ENCODE data around the gene C1RL.
A peak's percentile ranks its signal among the peaks of the same experiment; 100 is the strongest.

The C1RL gene

GRCh38 chr12:7129872-7130691 lies 21.1 kb upstream of the C1RL start, which contains the start of gene CLSTN3:
TSS of gene CLSTN3 (plus strand) at chr12:7130371. CDS start at chr12:7130649, 278 bp downstream.
- DNase-seq (ENCODE audit: low read depth): peak; percentile 90
- peak within 1 kb of the TSS; percentile 84 for H3K4me3 ChIP-seq (ENCODE audit: low read length)
- TF ChIP-seq CTCF (IDR thresholded peaks at IDR 0.05; ENCODE audit: insufficient read depth, low read depth, low read length, missing control alignments): no peak

- no peak for DNase-seq (ENCODE audit: low read depth)
- TF ChIP-seq CTCF (IDR thresholded peaks at IDR 0.05; ENCODE audit: insufficient read depth, low read depth, low read length, missing control alignments): no peak
- peak overlapping the region; percentile 84 for H3K4me3 ChIP-seq (ENCODE audit: low read length)
Measured at GRCh38 chr12:7129287-7129871, 20.4 kb upstream of the C1RL start.

GRCh38 chr12:7128681-7129286 lies 19.8 kb upstream of the C1RL start, which contains the start of gene RBP5:
TSS of gene RBP5 (minus strand) at chr12:7128889. CDS start at chr12:7128775, 114 bp downstream.
- DNase-seq (ENCODE audit: low read depth): no peak
- peak within 1 kb of the TSS; percentile 84 for H3K4me3 ChIP-seq (ENCODE audit: low read length)
- no peak for TF ChIP-seq CTCF (IDR thresholded peaks at IDR 0.05; ENCODE audit: insufficient read depth, low read depth, low read length, missing control alignments)

- H3K4me3 ChIP-seq (ENCODE audit: low read length): no peak overlapping the region
- no peak for DNase-seq (ENCODE audit: low read depth)
- no peak for TF ChIP-seq CTCF (IDR thresholded peaks at IDR 0.05; ENCODE audit: insufficient read depth, low read depth, low read length, missing control alignments)
Measured at GRCh38 chr12:7127916-7128626, 19.1 kb upstream of the C1RL start.

- no peak for DNase-seq (ENCODE audit: low read depth)
- H3K4me3 ChIP-seq (ENCODE audit: low read length): no peak overlapping the region
- TF ChIP-seq CTCF (IDR thresholded peaks at IDR 0.05; ENCODE audit: insufficient read depth, low read depth, low read length, missing control alignments): no peak
Measured at GRCh38 chr12:7125632-7126227, 16.7 kb upstream of the C1RL start.

- no peak for TF ChIP-seq CTCF (IDR thresholded peaks at IDR 0.05; ENCODE audit: insufficient read depth, low read depth, low read length, missing control alignments)
- no peak for DNase-seq (ENCODE audit: low read depth)
Measured at GRCh38 chr12:7123806-7124522, 14.9 kb upstream of the C1RL start.

More at GRCh38 chr12:7123806-7124522, 14.9 kb upstream of the C1RL start:
- H3K4me3 ChIP-seq (ENCODE audit: low read length): no peak overlapping the region
